ENCODE measurements around the gene DHRSX. TPM values are rescaled to one million over a fixed set of nuclear protein-coding genes. Genes with fewer than 3 reads are reported as not detected.
A peak's percentile ranks its signal among the peaks of the same experiment; 100 is the strongest.
"Not testable (repeated sequence)": the region's sequence is repeated elsewhere in the genome, so short reads cannot be mapped to it uniquely, and the experiment has no call there.

DHRSX gene
- total and polyA plus RNA-seq, 5 experiments from 2014 or later: 17.1 to 20.8 (median 17.2) TPM

GRCh38 chrX:2242326-2242725 lies 258.4 kb downstream of the DHRSX start:
- H3K27me3 Mint-ChIP-seq: no peaks in the 10 kb centered on the region
- H3K36me3 Mint-ChIP-seq: peaks cover 31 to 73% (median 60%) of the 10 kb centered on the region in 3 donors
- POLR2A ChIA-PET: no interaction called here
- DNase-seq (no peak), ATAC-seq (no peak)
- peaks cover 0 to 47% (median 15%) of the 10 kb centered on the region in 9 donors for H3K9me3 Mint-ChIP-seq
- H3K4me1 Mint-ChIP-seq: peaks cover 0 to 2% (median 0%) of the 10 kb centered on the region in 4 donors
- H3K27ac Mint-ChIP-seq: no peak overlapping the region
- H3K4me3 Mint-ChIP-seq: no peak overlapping the region

GRCh38 chrX:2241496-2241895 lies 259.3 kb downstream of the DHRSX start:
- DNase-seq, POLR2A ChIA-PET, H3K27ac Mint-ChIP-seq, H3K4me3 Mint-ChIP-seq, ATAC-seq, H3K27me3 Mint-ChIP-seq, H3K4me1 Mint-ChIP-seq: not testable (repeated sequence)
- H3K36me3 Mint-ChIP-seq: peaks cover 31 to 74% (median 59%) of the 10 kb centered on the region in 3 donors
- H3K9me3 Mint-ChIP-seq: peaks cover 0 to 44% (median 15%) of the 10 kb centered on the region in 9 donors

DNA sequence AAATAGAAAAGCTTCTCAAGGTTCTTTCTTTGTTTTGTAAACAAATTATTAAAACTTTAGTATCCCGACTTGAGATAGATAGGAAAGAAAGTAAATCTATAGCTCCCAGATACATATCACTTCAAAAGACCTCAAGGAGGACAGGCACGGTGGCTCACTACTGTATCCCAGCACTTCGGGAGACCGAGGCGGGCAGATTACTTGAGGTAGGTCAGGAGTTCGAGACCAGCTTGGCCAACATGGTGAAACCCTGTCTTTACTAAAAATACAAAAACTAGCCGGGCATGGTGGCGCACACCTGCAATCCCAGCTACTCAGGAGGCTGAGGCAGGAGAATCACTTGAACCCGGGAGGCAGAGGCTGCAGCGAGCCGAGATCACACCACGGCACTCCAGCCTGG lies 260.0 kb downstream of the DHRSX start:
- H3K27me3 Mint-ChIP-seq, ATAC-seq, POLR2A ChIA-PET, H3K4me1 Mint-ChIP-seq, H3K27ac Mint-ChIP-seq, DNase-seq, H3K4me3 Mint-ChIP-seq: not testable (repeated sequence)
- H3K9me3 Mint-ChIP-seq: peaks cover 0 to 42% (median 15%) of the 10 kb centered on the region in 9 donors
- H3K36me3 Mint-ChIP-seq: peaks cover 31 to 76% (median 62%) of the 10 kb centered on the region in 3 donors

DNA sequence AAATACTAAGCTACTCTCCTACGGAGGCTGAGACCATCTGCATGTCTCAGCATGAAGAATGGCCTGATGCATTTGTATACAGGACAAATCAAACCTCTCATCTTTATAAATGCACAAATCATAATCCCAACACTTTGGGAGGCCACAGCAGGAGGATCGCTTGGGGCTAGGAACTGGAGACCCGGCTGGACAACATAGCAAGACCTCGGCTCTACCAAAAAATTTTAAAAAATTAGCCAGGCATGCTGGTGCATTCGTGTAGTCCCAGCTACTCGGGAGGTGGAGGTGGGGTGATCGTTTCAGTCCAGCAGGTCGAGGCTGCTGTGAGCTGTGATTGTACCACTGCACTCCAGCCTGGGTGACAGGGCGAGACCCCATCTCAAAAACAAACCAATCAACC lies 262.8 kb downstream of the DHRSX start:
- no peak overlapping the region for H3K4me3 Mint-ChIP-seq
- DNase-seq: no peak
- no peak overlapping the region for H3K27ac Mint-ChIP-seq
- peaks cover 5 to 16% (median 13%) of the 10 kb centered on the region in 4 donors for H3K4me1 Mint-ChIP-seq
- no peak for ATAC-seq
- peaks cover 26 to 76% (median 68%) of the 10 kb centered on the region in 3 donors for H3K36me3 Mint-ChIP-seq
- POLR2A ChIA-PET: no interaction called here
- no peaks in the 10 kb centered on the region for H3K27me3 Mint-ChIP-seq
- peaks cover 0 to 39% (median 12%) of the 10 kb centered on the region in 9 donors for H3K9me3 Mint-ChIP-seq

DNA sequence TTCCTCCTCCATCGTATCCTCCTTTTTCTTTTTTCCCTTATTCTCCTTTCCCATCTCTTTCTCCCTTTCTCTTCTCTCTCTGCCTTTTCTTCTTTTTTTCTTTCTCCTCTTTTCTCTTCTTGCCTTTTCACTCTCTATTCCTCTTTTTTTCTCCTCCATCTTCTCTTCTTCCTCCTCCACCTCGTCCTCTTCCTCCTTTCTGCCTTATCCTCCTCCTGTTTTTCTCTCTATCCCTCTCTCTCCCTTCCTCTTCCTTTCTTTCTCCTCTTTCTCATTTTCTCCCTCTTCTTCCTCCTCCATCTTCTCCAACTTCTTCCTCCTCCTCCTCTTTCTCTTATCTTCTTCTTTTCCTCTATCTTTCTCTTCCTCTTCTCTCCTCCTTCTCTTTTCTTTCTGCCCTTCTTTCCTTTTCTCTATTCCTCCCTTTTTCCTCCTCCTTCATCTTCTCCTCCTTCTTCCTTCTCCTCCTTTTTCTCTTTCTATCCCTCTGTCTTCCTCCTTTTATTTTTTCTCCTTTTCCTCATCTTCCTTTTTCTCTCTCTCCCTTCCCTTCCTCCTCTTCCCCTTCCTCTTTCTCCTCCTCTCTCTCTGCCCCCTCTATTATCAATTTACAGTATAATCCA lies 269.1 kb downstream of the DHRSX start:
- no peak for DNase-seq
- Mint-ChIP-seq H3K27ac (no peak overlapping the region), H3K4me1 (peaks cover 18 to 29% (median 24%) of the 10 kb centered on the region in 4 donors), H3K9me3 (peaks cover 0 to 38% (median 11%) of the 10 kb centered on the region in 9 donors), H3K4me3 (peak overlapping the region in 1 of 10 donors; percentile 13), H3K27me3 (no peaks in the 10 kb centered on the region), H3K36me3 (peaks cover 25 to 49% (median 44%) of the 10 kb centered on the region in 3 donors)
- ATAC-seq: no peak
- POLR2A ChIA-PET: no interaction called here

DNA sequence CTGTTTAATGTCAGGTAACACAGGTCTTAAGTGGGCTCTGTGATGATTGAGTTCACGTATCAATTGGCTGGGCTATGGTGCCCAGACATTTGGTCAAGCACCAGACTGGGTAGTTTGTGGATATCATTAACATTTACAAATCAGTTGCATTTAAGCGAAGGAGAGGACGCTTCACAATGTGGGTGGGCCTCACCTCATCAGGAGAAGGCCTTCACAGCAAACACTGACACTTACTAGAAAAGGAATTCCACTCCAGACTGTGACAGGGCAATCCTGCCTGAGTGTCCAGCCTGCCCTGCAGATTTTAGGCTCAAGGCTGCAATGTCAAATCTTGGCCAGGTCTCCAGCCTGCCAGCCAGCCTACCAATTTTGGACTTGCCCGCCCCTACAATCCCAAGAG lies 270.3 kb downstream of the DHRSX start:
- Mint-ChIP-seq H3K4me1 (peaks cover 18 to 30% (median 24%) of the 10 kb centered on the region in 4 donors), H3K4me3 (no peak overlapping the region), H3K27ac (no peak overlapping the region), H3K36me3 (peaks cover 28 to 55% (median 35%) of the 10 kb centered on the region in 3 donors), H3K9me3 (peaks cover 0 to 41% (median 11%) of the 10 kb centered on the region in 9 donors), H3K27me3 (no peaks in the 10 kb centered on the region)
- DNase-seq (no peak), ATAC-seq (no peak)
- POLR2A ChIA-PET: no interaction called here

- Mint-ChIP-seq H3K27ac (no peak overlapping the region), H3K9me3 (peaks cover 2 to 54% (median 20%) of the 10 kb centered on the region in 9 donors)
Measured at GRCh38 chrX:2228536-2228935, 272.2 kb downstream of the DHRSX start.

GRCh38 chrX:2226906-2227656 lies 273.7 kb downstream of the DHRSX start:
- DNase-seq (no peak), ATAC-seq (no peak)
- peaks cover 44 to 72% (median 51%) of the 10 kb centered on the region in 3 donors for H3K36me3 Mint-ChIP-seq
- POLR2A ChIA-PET: no interaction called here
- H3K27ac Mint-ChIP-seq: peak overlapping the region in 5 of 10 donors; percentile 25 to 84 (median 77)
- no peaks in the 10 kb centered on the region for H3K27me3 Mint-ChIP-seq
- H3K4me1 Mint-ChIP-seq: peaks cover 0 to 31% (median 9%) of the 10 kb centered on the region in 4 donors
- H3K4me3 Mint-ChIP-seq: no peak overlapping the region
- H3K9me3 Mint-ChIP-seq: peaks cover 2 to 60% (median 27%) of the 10 kb centered on the region in 9 donors

More at GRCh38 chrX:2228536-2228935, 272.2 kb downstream of the DHRSX start:
- Mint-ChIP-seq H3K36me3 (peaks cover 39 to 66% (median 41%) of the 10 kb centered on the region in 3 donors), H3K27me3 (no peaks in the 10 kb centered on the region), H3K4me1 (peaks cover 10 to 30% (median 15%) of the 10 kb centered on the region in 4 donors), H3K4me3 (no peak overlapping the region)
- no peak for DNase-seq
- ATAC-seq: no peak
- POLR2A ChIA-PET: no interaction called here

- H3K4me1 Mint-ChIP-seq: peaks cover 0 to 24% (median 9%) of the 10 kb centered on the region in 4 donors
- ATAC-seq (no peak), DNase-seq (no peak)
- H3K9me3 Mint-ChIP-seq: peaks cover 2 to 61% (median 36%) of the 10 kb centered on the region in 9 donors
- no peaks in the 10 kb centered on the region for H3K27me3 Mint-ChIP-seq
- no peak overlapping the region for H3K4me3 Mint-ChIP-seq
- POLR2A ChIA-PET: no interaction called here
- no peak overlapping the region for H3K27ac Mint-ChIP-seq
- peaks cover 42 to 73% (median 52%) of the 10 kb centered on the region in 3 donors for H3K36me3 Mint-ChIP-seq
Measured at GRCh38 chrX:2226182-2226581, 274.6 kb downstream of the DHRSX start.

DNA sequence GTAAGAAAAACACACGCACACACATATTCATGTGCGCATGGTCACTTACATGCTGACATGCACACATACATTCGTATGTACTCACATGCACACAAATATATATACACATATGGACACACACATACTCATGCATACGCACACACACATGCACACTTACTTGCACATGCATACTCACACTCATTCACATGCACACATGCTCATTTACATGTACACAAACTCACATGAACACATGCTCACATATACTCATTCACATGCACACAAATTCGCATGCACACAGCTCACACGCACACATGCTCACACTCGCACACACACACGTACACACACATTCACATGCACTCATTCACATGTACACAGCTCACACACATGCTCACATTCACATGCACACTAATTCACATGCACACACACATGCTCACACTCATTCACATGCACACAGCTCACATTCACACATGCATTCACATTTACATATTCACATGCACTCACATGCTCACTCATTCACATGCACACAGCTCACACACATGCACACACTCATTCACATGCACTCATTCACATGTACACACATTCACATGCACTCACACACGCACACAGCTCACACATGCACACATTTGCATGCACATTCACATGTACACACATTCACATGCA lies 276.1 kb downstream of the DHRSX start:
- no peak for DNase-seq
- Mint-ChIP-seq H3K27me3 (no peaks in the 10 kb centered on the region), H3K4me1 (peaks cover 0 to 19% (median 7%) of the 10 kb centered on the region in 4 donors), H3K36me3 (peaks cover 48 to 75% (median 55%) of the 10 kb centered on the region in 3 donors), H3K9me3 (peaks cover 2 to 70% (median 50%) of the 10 kb centered on the region in 9 donors), H3K27ac (no peak overlapping the region), H3K4me3 (no peak overlapping the region)
- ATAC-seq: no peak
- POLR2A ChIA-PET: no interaction called here

DNA sequence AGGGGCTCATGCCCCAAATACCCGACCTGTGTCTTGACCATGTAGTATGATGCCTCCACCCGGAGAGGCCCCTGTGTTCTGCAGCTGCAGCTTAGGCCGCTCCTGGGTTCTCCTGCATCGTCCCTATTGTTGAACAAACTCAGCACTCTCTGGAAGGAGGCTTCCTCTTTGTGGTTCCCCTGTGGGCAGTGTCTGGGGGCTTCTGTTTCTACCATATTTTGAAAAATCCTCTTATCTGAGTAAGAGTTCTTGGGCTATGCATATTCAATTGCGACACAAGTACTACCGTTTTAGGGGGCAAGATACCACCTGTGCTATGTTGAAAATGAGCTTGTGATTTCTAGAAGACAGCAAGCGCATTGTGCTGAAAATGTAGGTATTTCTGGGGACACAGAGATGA lies 276.6 kb downstream of the DHRSX start:
- POLR2A ChIA-PET: no interaction called here
- no peak overlapping the region for H3K4me3 Mint-ChIP-seq
- peaks cover 54 to 74% (median 56%) of the 10 kb centered on the region in 3 donors for H3K36me3 Mint-ChIP-seq
- peaks cover 0 to 14% (median 2%) of the 10 kb centered on the region in 4 donors for H3K4me1 Mint-ChIP-seq
- ATAC-seq: no peak
- no peak for DNase-seq
- no peaks in the 10 kb centered on the region for H3K27me3 Mint-ChIP-seq
- peaks cover 1 to 70% (median 49%) of the 10 kb centered on the region in 9 donors for H3K9me3 Mint-ChIP-seq
- no peak overlapping the region for H3K27ac Mint-ChIP-seq

DNA sequence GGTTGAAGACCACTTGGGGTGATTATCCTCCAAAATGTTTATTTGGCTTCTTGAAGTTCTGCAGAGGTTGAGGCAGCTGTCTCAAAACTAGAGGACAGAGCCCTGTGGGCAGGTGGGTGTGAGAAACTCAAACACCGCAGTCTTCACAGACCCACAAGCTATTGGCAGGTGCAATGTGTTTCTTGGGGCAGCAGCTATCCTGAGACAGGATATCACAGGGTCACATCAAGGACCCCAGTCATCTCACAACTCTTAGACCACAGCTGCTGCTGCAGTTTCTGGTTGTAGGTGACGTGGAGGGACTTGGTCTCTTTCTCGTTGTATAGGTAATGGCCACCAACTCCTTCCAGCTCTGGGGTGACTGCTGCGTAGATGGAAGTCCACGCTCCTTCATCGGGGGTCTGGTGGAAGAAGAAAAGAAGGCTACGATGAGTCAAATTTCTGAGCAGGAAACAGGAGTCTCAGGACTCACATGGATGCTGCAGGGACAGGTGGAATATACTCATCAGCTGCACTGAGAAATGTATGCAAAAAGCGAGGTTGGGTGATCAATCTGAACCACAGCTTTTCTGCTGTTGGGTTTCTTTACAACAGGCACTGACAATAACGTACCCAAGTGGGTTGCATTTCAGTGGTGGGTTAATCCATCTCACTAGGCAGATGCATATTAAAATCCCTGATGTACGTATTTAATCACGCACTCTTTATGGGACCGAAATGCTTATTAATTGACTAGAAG lies 279.8 kb downstream of the DHRSX start:
- Mint-ChIP-seq H3K27ac (no peak overlapping the region), H3K36me3 (peaks cover 61 to 85% (median 64%) of the 10 kb centered on the region in 3 donors), H3K4me1 (peaks cover 0 to 10% (median 1%) of the 10 kb centered on the region in 4 donors), H3K4me3 (no peak overlapping the region), H3K9me3 (peaks cover 5 to 90% (median 59%) of the 10 kb centered on the region in 9 donors), H3K27me3 (no peaks in the 10 kb centered on the region)
- ATAC-seq (no peak), DNase-seq (no peak)
- POLR2A ChIA-PET: no interaction called here

Data from naive thymus-derived CD8-positive, alpha-beta T cell (primary cell).